Left kidney (tissue), 2 donors: ENCODE measurements around the gene FUZ. TPM values are rescaled to one million over a fixed set of nuclear protein-coding genes. Genes with fewer than 3 reads are reported as not detected.
A peak's percentile ranks its signal among the peaks of the same experiment; 100 is the strongest.
"Not testable (repeated sequence)": the region's sequence is repeated elsewhere in the genome, so short reads cannot be mapped to it uniquely, and the experiment has no call there.

Experiments
- DNase-seq: peaks from one replicate; pipeline ENCODE4 v3.0.0-alpha.2; 2013
- polyA plus RNA-seq: library from polyadenylated mRNA; unstranded; fragments of 120-200 nt; gene quantifications from one replicate; pipeline ENCODE4 v1.2.1, GENCODE V29; 2013; ENCODE audit not compliant: insufficient read length

The FUZ gene
- polyA plus RNA-seq, 1 donor: 33.9 TPM

DNA sequence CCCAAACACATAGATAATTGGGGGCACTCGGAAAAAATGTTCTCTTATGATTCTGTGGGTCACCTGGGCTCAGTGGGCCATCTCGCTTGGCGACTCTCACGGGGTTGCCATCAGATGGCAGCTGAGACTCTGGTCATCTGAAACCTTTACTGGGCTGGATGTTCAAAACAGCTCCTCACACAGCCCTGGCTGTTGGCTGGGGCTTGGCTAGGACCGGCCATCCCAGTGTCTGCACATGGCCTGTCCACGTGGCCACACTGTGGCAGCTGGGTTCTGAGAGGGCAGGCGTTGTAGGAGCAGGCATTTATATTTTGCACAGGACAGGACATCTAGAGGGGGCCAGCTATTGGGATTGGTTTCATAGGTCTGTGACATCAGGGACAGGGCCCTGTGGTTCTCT, 20.5 kb upstream of the FUZ start:
- no peak for DNase-seq

DNA sequence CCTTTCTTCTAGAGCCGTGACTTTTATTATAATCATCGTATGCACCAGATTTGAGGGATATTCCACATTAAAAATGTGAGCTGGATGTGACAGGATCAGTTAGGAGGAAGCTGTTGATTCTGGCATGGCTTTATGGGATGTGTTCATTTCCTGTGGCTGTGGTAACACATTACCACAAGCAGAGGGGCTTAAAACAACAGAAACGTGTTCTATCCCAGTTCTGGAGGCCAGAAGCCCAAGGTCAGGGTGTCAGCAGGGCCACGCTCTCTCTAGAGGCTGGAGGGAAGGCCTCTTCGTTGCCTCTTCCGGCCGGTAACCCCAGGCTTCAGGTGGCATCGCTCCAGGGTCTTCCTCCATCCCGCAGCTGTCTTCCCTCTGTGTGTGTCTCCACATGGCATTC, 19.5 kb upstream of the FUZ start:
- DNase-seq: no peak

DNA sequence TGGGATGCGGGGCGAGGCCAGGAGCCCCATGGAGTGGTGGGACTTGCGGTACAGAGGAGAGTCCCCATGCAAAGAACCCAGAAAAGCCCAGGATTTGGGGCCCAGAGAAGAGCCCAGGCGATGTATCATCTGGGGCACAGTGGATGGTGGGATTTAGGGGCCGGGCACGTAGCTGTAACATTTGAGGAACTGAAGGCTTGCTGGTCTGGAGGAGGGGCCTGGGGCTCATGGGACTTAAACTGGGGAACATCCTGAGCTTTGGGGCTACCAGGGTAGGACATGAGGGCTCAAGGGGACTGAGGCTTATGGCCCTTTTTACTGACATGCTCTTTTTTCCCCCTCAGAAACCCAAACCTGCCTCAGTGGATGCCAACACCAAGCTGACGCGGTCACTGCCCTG, 18.5 kb upstream of the FUZ start:
- DNase-seq: no peak

- DNase-seq: no peak
These were observed 17.7 kb upstream of the FUZ start for GRCh38 chr19:49830766-49831165.

DNA sequence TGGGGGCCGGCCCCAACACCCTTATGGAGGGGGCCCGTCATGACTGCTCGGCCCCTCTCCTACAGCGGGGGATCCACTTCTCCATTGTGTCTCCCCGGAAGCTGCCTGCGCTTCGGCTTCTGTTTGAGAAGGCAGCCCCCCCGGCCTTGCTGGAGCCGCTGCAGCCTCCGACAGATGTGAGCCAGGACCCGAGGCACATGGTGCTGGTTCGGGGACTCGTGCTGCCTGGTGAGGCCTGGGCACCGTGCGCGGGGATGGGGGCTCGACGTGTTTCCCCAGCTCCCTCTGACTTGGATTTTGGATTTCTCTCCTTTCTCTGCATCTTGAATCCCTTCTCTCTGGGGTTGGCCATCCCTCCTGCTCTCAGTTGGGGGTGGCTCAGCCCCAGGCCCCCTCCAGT, 16.6 kb upstream of the FUZ start:
- no peak for DNase-seq

- DNase-seq: no peak
These were observed 16.1 kb upstream of the FUZ start for GRCh38 chr19:49829200-49829599.

DNA sequence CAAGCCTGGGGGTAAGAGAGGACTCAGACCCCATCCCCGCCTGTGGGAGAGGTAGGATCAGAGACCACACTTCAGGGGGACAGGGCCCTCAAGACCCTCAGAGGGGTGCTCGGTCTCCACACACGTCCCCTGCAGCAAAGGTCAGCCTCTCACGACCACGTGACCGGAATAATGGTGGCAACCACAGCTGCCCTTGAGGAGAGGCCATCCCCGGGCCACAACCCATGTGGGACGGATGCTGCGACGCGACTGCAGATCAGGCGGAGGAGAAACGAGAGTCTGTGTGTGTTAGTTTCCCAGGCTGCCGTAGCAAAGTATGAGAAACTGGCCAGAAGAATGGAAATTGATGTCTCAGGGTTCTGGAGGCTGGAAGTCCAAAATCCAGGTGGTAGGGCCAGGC, 13.9 kb upstream of the FUZ start:
- no peak for DNase-seq

DNA sequence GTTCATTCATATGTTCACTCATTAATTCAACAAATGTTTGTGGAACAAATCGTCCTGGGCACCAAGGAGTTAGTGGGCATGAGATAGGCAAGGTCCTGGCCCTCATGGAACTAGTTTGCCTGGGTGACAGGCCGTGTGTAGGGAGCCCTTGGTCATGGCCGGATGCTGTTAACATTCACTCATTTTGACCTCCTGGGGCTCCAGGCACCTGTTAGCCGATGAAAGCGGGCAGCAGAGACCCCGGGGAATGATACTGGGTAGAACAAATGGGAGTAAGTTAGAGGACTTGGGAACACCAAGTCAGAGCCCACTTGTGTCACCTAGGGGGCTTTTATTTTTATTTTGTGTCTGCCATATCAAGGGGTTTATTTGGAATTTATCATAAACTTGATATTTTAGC, 11.6 kb upstream of the FUZ start:
- no peak for DNase-seq

DNA sequence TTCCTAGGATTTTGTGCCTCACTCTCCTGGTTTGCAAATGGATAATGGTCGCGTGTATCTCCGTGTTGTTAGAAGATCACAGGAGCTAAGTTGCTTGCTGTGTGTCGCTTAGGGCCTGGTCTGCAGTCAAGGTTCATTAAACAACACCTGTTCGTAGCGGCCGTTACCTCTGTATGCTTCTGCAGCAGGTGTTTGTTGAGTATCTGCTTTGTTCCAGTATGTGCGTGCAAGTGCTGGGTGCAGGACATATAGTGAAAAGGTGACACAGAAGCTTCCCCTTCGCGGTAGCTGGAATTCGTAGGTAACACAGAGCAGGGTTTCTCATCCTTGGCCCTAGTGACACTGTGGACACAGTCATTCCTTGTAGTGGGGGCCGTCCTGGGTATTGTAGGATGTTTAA, 10.4 kb upstream of the FUZ start:
- DNase-seq: no peak

DNA sequence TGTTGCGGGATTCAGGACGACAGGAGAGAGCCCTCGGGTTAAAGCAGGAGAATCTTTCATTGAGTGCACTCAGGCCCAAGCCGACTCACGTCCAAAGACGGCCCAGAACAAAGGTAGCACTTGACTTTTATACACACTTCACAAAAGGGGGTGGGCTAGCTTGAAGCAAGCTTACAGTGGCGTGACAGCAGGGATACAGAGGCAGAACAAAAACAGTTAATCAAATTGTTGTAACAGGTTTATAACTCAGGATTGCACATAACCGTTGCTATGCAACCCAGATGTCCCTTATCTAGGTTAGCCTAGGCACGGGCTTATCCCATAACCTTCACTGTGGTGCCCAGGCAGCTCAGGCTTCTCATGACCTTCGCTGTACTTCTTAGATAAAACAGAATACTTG, 7.0 kb upstream of the FUZ start:
- DNase-seq: no peak

GRCh38 chr19:49819452-49820115, 6.5 kb upstream of the FUZ start:
- not testable (repeated sequence) for DNase-seq

DNA sequence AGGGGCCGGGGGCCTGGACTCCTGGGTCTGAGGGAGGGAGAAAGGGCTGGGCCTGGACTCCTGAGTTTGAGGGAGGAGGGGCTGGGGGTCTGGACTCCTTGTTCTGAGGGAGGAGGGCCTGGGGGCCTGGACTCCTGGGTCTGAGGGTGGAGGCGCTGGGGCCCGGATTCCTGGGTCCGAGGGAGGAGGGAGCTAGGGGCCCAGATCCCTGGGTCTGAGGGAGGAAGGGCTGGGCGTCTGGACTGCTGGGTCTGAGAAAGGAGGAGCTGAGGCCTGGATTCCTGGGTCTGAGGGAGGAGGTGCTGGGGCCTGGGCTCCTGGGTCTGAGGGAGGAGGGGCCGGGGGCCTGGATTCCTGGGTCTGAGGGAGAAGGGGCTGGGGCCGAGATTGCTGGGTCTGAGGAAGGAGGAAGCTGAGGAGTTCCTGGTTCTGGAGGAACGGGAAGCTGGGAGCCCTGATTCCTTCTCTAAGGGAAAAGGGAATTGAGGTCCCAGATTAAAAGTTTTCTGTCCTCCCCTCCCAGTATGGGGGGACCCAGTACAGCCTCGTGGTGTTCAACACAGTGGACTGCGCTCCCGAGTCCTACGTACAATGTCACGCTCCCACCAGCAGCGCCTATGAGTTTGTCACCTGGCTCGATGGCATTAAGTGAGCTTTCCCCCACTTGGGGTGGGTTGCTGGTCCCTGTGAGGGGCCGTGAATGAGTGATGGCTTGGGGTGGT, 5.7 kb upstream of the FUZ start:
- no peak for DNase-seq

- DNase-seq: peak; percentile 90
These were observed 5.0 kb upstream of the FUZ start, which contains the start of gene MED25 for GRCh38 chr19:49817964-49818648. Gene MED25, plus strand, starts transcription at chr19:49818289. Its CDS starts 53 bp downstream, at chr19:49818342.

- DNase-seq: no peak
These were observed 3.5 kb upstream of the FUZ start for GRCh38 chr19:49816590-49816989.

- DNase-seq: no peak
These were observed 918 bp upstream of the FUZ start for GRCh38 chr19:49814010-49814409.

GRCh38 chr19:49812452-49812996, 568 bp downstream of the FUZ start:
- DNase-seq: no peak

DNA sequence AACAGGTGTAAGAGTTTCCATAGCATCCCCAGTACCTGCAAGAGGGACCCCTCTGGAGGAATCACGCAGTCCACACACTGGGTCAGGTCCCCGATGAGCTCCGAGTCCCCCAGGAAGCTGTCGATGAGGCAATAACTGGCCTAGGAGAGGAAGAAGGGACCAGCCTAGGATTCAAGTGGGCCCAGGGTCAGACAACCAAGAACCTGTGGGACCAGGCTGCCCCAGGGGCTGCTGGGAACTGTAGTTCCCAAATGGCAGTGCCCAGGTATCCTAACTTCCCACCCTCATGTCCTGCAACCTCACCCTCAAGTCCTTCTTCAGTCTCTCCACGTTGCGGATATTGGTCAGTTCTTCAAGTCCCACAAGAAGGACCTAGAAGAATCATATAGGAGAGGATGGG, 1.8 kb downstream of the FUZ start:
- DNase-seq: no peak

DNA sequence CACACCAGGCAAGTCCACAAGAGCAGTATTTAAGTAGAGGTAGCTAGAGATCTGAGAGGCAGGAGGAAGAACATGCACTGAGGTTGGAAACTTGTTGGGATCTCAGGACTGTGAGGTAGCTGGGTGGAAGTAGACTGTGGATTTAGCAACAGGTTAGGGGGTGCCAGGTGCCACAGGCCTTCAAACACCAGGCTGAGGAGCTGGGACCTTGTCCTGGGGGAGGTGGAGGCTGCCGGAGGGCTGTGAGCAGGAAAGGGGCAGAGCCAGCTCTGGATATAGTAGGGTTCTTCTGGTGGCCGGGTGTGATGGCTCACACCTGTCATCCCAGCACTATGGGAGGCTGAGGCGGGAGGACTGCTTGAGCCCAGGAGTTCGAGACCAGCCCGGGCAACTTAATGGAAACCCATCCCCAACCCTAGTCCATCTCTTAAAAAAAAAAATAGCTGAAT, 3.1 kb downstream of the FUZ start:
- no peak for DNase-seq

- DNase-seq: no peak
These were observed 3.7 kb downstream of the FUZ start for GRCh38 chr19:49809160-49809940.

DNA sequence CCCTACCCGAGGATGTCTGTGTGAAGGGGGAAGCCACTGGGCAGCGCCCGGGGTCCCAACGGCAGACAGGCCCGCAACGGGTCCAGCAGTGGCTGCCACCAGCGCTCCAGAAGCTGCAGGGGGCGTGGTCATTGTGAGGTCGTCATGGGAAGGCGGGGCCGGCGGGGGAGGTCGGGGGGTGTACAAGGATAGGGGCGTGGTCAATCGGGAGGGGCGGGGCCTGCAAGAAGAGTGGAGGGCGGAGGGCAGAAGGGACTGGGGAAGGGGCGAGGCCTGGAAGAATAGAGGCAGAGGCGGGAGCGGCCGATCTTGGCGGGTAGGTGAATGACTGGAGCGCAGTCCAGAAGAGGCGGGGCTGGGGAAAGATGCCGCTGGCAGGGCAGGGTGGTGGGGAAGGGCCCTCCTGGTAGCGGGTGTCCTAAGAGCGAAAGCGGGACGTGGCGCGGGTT, 4.4 kb downstream of the FUZ start:
- DNase-seq: peak; percentile 88

DNA sequence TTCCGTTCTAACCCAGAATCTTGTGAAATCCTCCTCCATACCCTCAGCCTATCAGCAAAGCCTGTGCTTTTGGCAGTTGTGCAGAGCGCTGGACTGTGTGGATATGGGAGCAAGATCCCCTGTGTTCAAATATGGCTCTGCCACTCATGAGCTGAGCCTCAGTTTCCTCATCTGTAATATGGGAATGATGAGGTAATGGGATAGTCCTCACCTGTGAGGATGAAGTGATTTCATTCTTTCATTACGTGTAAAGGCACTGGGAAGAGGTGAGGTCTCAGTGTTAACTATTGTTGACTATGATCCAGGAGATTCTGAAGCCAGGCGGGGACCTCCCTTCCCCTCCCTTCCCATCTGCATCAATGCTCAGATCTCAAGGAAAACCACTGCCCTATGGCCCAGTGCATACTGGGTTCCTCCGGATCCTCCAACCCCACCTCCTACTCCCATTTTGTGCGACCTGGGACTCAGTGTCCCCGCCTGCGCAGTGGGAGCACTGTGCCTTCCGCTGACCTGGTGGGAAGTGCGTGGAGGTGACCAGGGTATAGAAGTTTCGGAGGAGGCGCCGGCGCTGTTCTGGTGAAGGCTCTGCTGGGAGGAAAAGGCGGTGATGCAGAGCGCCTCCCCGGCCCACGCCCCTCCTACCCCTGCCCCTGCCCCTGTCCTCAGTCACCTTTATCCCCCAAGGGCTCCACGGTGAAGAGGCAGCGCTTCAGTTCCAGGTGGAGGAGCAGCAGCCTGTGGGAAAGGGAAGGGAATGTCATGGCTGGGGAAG, 5.0 kb downstream of the FUZ start:
- DNase-seq: no peak
